ENCODE data around the gene CLINT1.

The CLINT1 gene

DNA sequence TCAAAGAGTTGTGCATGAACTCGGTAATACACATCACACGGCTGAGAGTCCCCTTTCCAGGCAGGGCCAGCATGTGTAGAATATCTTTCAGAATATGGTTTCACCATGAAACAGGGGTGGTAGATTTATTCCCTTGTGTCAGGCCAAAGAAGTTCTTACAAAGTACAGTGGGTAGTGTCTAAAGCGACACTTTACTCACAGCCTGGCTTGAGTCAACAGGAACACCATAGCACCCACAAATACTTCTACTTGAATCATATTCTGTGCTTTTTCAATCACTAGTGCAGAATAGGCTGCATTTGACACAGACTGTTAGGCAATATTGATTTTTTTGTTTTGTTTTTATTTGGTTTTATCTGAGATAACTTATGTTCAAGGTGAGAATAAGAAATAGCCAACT is 102.8 kb downstream of the CLINT1 start:
- no peak for DNase-seq

DNA sequence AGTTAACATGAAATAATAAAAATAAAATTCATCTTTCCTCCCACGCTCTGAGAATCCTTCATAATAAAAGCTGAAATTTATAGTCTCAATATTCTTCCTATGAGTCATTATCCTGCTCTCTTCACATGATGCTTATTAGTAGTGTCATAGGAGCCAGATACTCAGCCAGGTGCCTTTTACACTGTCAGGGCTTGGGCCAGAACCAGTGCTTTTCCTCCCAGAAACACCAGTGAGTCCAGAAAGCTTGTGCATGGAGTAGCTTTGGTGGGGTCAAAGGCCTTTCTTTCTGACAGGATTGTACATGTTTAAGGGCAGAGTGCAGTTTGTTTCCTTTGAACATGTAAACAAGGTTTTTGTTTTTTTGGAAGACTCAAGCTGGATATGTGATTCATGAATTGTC is 108.6 kb downstream of the CLINT1 start:
- no peak for DNase-seq

DNA sequence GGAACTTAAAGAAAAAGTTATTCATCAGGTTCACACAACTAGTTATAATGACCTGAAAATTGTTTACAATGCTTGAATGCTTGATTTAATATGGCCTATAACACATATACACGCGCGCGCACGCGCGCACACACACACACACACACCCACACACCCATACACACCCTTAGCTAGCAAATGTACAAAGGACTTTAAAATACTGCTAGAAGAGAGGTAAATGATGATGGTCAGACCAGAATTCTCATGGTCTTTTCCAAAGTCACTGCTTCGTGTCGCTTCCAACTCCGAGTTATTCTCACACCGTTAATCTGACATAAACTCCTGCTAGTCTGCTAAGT is 109.5 kb downstream of the CLINT1 start:
- DNase-seq, result no peak

DNA sequence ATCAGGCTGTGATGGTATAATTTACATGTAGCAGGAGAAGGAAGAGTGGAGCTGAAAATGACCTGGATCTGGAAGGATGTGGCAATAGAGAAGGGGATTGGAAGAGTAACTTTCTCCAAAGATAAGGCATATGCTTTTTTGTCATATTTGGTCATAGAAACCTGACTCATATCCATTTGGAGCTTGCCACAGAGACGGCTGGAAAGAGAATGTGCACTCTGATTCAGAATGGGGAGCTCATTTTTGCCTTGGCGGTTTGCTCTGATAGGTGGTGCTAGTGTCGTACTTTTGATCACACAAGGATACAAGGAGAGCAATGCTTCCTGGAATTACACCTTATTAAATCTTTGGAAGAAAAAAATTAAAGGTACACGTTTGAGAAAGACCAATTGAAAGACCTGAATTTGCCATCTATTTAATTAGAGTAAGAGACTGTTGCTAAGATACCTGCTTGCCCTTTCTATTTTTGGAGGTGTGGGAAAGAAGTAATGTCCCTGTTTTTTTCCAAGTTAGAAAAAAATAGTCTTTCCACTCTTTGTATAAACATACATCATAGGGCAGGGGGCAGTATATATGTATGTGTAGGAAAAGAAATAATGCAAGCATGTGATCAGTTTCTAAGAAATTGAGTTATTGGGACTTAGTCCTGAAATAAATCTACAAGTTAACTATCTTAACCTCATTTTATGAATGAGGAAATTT is 110.0 kb downstream of the CLINT1 start:
- no peak for DNase-seq

DNA sequence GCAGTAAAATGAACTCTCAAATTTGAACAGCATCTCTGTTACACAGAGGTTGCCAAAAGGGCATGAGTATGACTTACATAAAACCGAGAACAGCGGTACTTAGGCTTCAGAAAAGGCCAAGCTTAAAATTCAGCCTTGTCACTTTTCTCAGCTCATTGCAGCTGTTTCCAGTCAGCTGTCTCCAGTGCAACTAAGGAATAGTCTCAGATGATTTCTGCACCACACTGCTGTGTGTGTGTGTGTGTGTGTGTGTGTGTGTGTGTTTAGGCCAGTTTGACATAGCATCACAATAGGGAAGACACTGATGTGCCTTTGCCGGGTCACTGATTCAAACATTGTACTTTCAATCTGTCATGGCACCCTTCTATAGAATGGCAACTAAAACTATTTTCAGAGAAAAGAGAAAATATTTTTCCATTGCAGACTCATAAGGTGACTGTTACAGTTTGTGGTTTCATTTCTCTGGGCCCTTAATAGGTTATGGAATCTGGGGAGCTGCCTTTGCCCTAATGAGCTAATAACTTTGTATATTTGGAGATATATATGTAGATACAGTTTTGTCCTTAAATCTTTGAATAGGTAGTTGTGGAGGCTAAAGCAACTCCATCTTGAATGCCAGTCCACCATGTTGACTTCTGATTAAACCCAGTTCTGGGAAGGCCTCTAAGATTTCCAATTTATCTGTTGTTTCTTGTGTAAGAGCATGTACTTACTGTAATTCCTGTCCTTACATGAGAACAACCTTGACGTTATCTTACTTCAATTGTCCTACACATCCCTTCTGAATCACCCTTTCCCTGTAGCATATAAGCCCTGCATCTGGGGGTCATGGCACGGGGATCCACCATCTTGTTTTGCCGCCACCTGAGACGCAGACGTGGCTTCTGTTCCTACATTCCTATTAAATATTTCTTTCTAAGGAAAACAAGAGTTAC is 110.9 kb downstream of the CLINT1 start:
- no peak for DNase-seq

DNA sequence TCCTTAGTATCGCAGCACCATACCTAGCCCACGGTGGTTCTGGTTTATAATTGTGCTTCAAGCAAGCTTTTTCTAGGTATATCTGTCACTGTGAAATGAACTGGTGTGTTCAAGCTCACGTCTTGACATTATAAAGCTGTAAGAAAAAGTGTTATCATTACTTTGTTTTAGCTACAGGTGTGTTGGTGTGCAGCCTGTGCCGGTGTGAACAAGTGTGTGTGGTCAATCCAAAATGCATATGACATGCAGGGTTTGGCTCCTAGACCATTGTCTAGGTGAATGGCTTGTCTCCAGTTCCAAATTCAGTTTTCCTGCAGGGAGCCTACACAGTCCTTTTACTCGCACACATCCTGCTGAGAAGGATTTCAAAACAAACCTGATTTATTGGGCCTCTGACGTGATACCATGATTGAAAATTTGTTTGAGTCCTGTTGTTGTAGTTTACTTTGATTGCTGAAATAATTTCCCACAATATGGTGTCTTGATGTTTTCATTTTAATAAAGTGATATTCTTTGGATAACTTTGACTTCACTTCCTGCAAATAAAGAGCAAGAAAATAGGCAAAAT is 111.7 kb downstream of the CLINT1 start:
- no peak for DNase-seq

DNA sequence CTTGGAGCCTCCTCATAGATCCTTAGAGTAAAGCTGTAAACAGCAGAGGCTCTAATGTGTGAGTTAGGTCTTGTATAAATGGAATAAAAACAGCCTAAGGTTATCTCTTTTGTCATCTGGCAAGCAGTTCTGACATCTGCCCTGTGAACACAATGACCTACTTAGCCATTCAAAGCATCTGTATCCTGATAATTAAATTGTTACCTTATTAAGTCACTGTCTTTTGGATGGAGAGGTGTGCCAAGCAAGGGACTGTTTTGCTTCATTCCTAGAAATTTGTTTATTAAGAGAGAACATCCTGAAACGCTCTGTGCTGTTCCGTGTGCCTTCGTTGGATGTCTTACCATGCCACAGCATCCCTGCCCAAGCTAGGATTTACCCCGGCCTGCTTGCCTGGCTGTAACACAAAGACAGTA is 113.9 kb downstream of the CLINT1 start:
- no peak for DNase-seq

DNA sequence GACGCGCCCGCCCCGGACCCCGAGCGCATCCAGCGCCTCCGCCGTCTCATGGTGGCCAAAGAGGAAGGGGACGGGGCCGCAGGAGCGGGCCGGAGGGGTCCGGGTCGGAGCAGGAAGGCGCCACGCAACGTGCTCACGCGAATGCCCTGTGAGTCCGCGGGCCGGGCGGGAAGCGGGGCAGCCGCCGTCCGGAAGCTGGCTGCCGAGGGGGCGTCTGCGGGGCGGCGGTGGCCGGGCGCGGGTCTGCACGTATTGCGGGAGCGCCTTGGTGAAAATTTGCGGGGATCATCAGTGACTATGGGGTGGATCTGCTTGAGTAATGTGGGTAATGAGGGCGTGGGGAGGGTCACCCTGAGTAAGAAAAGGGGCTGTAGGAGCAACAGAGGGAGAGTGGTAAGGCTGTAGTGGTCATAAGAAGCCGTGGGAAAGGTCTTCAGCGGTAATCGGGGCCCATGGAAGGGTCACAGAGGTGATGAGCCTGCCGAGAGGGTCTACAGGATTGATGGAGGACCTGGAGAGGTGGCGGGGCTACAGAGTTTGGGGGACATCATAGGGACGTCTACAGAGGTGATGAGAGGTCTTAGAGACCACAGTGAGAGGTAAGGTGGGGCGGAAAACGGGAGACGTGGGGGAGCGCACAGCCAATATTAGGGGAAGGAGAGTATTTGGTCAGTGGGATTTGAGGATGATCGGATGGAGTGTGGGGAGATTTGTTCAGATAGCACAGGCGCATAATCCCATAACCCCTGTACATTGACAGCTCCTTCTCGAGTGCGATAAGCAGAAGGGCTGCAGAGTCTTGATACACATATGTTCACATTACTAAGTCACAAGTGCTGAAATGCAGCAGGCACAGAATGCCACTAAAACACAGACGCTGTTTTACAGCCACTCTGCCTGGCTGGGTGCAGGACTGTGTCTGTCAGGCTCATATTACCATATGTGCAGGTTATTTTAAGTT is 114.6 kb downstream of the CLINT1 start:
- DNase-seq, result peak in 1 of 2 experiments; percentile 8

DNA sequence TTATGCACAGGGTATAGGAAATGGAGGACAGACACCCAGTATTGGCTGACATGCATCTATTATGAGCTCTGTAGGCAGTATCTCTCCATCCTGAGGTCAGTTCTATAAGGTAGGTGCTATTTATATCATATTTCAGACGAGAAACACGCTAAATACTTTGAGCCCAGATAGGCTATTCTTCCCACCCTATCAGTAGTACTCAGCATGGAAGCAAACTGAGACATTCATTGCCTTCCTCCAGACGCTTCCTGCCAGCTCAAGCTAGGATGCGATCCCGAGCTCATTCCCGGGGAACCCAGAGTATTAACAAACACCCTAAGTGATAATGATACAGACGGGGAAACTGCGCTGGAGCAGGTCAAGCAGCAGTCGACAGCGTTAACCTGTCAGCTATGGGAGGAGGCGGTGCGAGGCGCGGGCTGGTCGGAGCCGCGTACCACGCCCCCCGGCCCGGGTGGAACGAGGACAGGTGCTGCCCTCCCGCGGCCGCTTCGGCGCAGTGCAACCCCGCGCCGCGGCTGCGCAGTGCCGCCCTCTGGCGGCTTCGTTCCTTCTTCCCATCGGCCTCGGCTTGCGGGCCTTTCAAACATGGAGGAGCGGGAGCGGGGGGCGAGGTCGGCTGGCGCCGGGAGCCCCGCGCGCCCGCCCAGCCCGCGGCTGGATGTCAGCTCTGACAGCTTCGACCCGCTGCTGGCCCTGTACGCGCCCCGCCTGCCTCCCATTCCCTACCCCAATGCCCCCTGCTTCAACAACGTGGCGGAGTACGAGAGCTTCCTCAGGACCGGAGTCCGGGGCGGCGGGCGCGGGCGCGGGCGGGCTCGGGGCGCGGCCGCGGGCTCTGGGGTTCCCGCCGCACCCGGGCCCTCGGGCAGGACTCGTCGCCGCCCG is 115.5 kb downstream of the CLINT1 start, which contains the start of gene LSM11:
Gene LSM11, plus strand, starts transcription at position 550 of the 888 bp plus-strand sequence. Its CDS starts 39 bp downstream, at position 589.
- DNase-seq, result peak; percentile 77 to 82

DNA sequence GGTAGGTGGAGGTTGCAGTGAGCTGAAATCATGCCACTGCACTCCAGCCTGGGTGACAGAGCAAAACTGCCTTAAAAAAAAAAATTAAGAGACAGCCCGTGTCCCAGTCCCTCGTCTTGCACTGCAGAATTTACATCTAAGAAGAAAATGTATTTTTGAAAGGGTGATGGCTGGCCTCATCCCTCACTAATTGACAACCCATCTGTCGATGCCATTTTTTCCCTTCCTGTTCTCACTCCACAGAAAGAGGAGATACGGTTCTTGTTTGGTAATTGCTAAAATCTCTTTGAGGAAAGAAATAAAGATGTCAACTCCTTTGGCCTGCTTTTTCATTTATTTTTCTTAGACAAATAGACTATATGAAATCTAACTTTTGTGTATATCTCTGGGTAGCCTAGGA is 117.8 kb downstream of the CLINT1 start:
- no peak for DNase-seq

DNA sequence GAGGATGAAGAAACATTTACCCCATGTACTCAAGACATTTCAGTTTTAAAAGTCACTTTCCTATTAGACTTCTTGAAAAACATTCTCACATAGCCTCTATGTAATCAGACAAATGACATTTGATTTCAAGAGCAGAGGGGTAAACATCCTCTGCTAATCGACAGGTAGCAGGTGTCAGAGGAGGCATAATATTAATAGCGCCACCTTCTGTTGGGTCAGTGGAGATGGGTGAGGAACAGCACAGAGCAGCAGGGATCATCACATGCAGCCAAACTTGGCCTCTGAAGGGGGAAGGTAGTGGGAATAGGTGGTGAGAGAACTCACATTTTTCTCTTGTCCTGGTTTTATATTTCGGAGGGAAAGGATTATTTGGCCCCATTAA is 118.7 kb downstream of the CLINT1 start:
- peak; percentile 44 to 47 for DNase-seq

DNA sequence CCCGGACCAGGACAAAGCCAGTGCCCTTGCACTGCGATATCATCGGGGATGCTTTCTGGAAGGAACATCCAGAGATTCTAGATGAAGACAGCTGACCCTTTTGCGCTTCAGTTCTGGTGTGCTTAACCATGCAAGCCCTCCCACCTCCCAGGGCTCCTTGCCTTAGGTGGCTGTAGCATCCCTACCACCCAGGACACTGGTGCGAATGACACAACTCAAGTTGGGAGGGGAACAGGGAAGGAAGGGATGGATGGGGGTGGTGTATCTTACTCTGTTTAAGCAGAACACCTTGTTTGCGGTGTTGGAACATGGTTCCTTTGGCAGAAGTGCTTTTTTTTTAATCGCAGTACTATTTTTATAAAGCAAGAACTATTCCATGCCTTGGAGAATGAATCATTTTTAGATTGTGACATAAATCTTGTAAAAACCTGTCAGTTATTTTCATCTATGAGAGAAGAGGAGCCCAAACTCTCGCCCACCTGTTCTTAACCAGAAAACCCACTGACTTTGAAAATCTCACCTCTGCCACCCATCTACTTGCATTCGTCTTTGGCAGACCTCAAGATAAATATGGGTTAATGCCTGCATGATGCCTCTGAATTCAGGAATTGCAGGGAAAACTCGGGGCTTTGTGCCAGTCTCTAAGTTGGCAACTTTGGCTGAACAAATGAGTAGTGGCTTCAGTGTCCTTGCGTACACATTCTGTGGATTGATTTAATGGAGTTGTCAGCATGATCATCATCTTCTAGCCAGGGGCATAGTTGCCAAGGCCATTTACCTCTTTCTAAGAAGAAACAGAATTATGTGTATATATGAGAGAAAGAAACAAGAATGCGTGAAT is 119.3 kb downstream of the CLINT1 start:
- DNase-seq, result no peak

DNA sequence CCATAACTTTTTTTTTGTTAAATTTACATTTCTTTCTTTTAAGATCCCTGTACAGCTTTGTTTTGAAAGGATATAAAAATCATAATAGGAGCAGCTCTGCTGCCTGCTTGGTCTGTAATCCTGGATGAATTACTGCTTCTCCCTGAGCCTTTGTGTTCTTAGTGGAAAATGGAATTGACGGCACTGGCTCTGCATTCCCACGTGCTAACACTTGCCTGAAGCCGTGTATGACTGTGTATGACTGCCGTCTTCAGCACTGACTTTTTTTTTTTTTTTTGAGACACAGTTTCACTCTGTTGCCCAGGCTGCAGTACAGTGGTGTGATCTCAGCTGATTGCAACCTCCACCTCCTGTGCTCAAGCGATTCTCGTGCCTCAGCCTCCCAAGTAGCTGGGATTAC is 123.0 kb downstream of the CLINT1 start:
- DNase-seq, result no peak

Measured in AML-193 (cell line).